B cell (primary cell): ENCODE data around the gene PFDN1. TPM values are rescaled to one million over a fixed set of nuclear protein-coding genes. Genes with fewer than 3 reads are reported as not detected.

Source experiments
- ATAC-seq: fragments of 200-7000 bp; cut with Tn5 transposase; one replicate; pipeline ENCODE4 v1.10.0; 2021; ENCODE audit warnings: low read depth, mild to moderate bottlenecking, moderate number of reproducible peaks, moderate library complexity
- CTCF ChIA-PET: fragments of 350-600 bp; sonication (Branson Sonifier 250); formaldehyde crosslinking; loops from one replicate; lab custom pipeline; 2021; ENCODE audit warnings: antibody characterized with exemption, inconsistent platforms; lab: Charles Lee
- POLR2A ChIA-PET: fragments of 350-600 bp; sonication (Branson Sonifier 250); formaldehyde crosslinking; loops from one replicate; lab custom pipeline; 2021; ENCODE audit warnings: antibody characterized with exemption; lab: Charles Lee
- DNase-seq: peaks from one replicate; pipeline ENCODE4 v3.0.0; 2013
- H2AFZ ChIP-seq: 2 replicates; pipeline ENCODE4 v1.6.1; 2012; ENCODE audit warnings: mild to moderate bottlenecking, low read depth, low read length; ENCODE audit not compliant: insufficient read depth, poor library complexity, severe bottlenecking
- H3K27ac ChIP-seq, 2 donors: 1 replicate in 1 of 2; 2 replicates in 1 of 2; pipeline ENCODE4 v1.5.1; 2012 to 2013; ENCODE audit warnings: low read length in 2 of 2, mild to moderate bottlenecking in 2 of 2, moderate library complexity in 1 of 2
- H3K27me3 ChIP-seq, 4 experiments: fragments of 200-600 bp in 1 of 4; sonication (generic) in 1 of 4; replicated peaks in 1 of 4; 1 replicate in 2 of 4; 2 replicates in 2 of 4; pipeline versions ENCODE4 v1.6.1 to v1.7.0; 2013 to 2016; ENCODE audit warnings: low read length in 3 of 4, mild to moderate bottlenecking in 2 of 4, mixed read lengths in 1 of 4, moderate library complexity in 1 of 4; ENCODE audit not compliant: insufficient read depth in 4 of 4, control insufficient read depth in 3 of 4; ENCODE audit errors: control extremely low read depth in 1 of 4
- H3K36me3 ChIP-seq, 2 experiments: replicated peaks in 1 of 2; 1 replicate in 1 of 2; 2 replicates in 1 of 2; pipeline versions ENCODE4 v1.6.1 to v1.7.1; 2013; ENCODE audit warnings: low read length in 1 of 2; ENCODE audit not compliant: insufficient read depth in 2 of 2, control insufficient read depth in 1 of 2; ENCODE audit errors: control extremely low read depth in 1 of 2, extremely low read depth in 1 of 2
- H3K4me1 ChIP-seq, 2 donors: fragments of 200-600 bp in 1 of 2; sonication (generic) in 1 of 2; 1 replicate in 1 of 2; 2 replicates in 1 of 2; pipeline versions ENCODE4 v1.5.1 to v1.6.1; 2013 to 2017; ENCODE audit warnings: low read length in 2 of 2; ENCODE audit not compliant: control insufficient read depth in 2 of 2, insufficient read depth in 2 of 2
- H3K4me2 ChIP-seq: replicated peaks from 2 replicates; pipeline ENCODE3; 2012; ENCODE audit warnings: mild to moderate bottlenecking, low read depth, low read length; ENCODE audit not compliant: poor library complexity, severe bottlenecking
- H3K4me3 ChIP-seq, 5 experiments: fragments of 200-600 bp in 1 of 5; sonication (generic) in 1 of 5; 1 replicate in 3 of 5; 2 replicates in 2 of 5; pipeline versions ENCODE4 v1.5.1 to v1.7.0; 2011 to 2016; ENCODE audit warnings: low read length in 4 of 5, mild to moderate bottlenecking in 4 of 5, low read depth in 2 of 5, control low read depth in 1 of 5, moderate library complexity in 1 of 5; ENCODE audit not compliant: insufficient read depth in 1 of 5; ENCODE audit errors: control extremely low read depth in 1 of 5, extremely low read depth in 1 of 5
- H3K79me2 ChIP-seq: fragments of 200-600 bp; sonication (generic); one replicate; pipeline ENCODE4 v1.6.0; 2016; ENCODE audit warnings: low read length; ENCODE audit not compliant: control insufficient read depth, insufficient read depth
- H3K9ac ChIP-seq: fragments of 200-600 bp; sonication (generic); 2 replicates; pipeline ENCODE4 v1.6.1; 2017; ENCODE audit warnings: mild to moderate bottlenecking, low read length, moderate library complexity
- H3K9me3 ChIP-seq, 3 donors: one replicate each; pipeline versions ENCODE4 v1.6.1 to v1.7.1; 2013; ENCODE audit warnings: low read length in 2 of 3; ENCODE audit not compliant: control insufficient read depth in 2 of 3, insufficient read depth in 1 of 3; ENCODE audit errors: control extremely low read depth in 1 of 3
- H4K20me1 ChIP-seq: 2 replicates; pipeline ENCODE4 v1.6.0; 2012; ENCODE audit warnings: mild to moderate bottlenecking, low read length; ENCODE audit not compliant: insufficient read depth, control insufficient read depth, poor library complexity, severe bottlenecking
- H3K27ac Mint-ChIP-seq: one replicate; pipeline ENCODE4 v1.8.0; 2021; ENCODE audit warnings: mixed read lengths
- H3K27me3 Mint-ChIP-seq: one replicate; pipeline ENCODE4 v1.8.0; 2021; ENCODE audit warnings: mixed read lengths
- H3K4me1 Mint-ChIP-seq: one replicate; pipeline ENCODE4 v1.8.0; 2021; ENCODE audit warnings: mixed read lengths
- H3K4me3 Mint-ChIP-seq: one replicate; pipeline ENCODE4 v1.8.0; 2021; ENCODE audit warnings: mixed read lengths
- H3K9me3 Mint-ChIP-seq: one replicate; pipeline ENCODE4 v1.8.0; 2022; ENCODE audit warnings: mixed read lengths; ENCODE audit not compliant: insufficient read depth
- CTCF ChIP-seq: fragments of 200-600 bp; IDR thresholded peaks from one replicate; pipeline ENCODE4 v1.8.0; 2022; ENCODE audit warnings: antibody characterized with exemption, mild to moderate bottlenecking
- EZH2 ChIP-seq: IDR thresholded peaks from 2 replicates; pipeline ENCODE4 v1.6.1; 2012; ENCODE audit warnings: borderline replicate concordance, low read depth, mild to moderate bottlenecking, moderate library complexity, low read length; ENCODE audit not compliant: insufficient read depth, poor library complexity, severe bottlenecking
- WGBS: methylation state at CpG from one replicate; pipeline ENCODE4 v1.1.5; 2013; ENCODE audit warnings: missing lambda C conversion rate; ENCODE audit not compliant: insufficient coverage; 5-methylcytosine and 5-hydroxymethylcytosine counted together
- intact Hi-C: fragments of 100-400 bp; cut with micrococcal nuclease; formaldehyde crosslinking; loops from one replicate; pipeline ENCODE4 v1.10.0; 2022
- polyA plus RNA-seq: library from polyadenylated mRNA; depleted of rRNA; stranded (reverse); fragments of >200 nt; gene quantifications from 2 replicates; pipeline ENCODE4 v1.2.3, GENCODE V29; 2012
- total RNA-seq, 2 donors: library from RNA; stranded (reverse); fragments of 120-200 nt in 1 of 2; gene quantifications; 1 replicate in 1 of 2; 2 replicates in 1 of 2; pipeline versions ENCODE4 v1.2.3 to v1.2.4, GENCODE V29; 2013 to 2022

PFDN1 gene
- total and polyA plus RNA-seq, 2 donors (not counting 1 experiment from before 2014, with no cell fraction given), result 30.3 to 31.2 TPM

GRCh38 chr5:140351609-140352334 is 48.9 kb upstream of the PFDN1 start:
- H3K36me3 ChIP-seq, result no peaks in the 10 kb centered on the region
- Mint-ChIP-seq H3K9me3 (no peaks in the 10 kb centered on the region), H3K4me1 (peaks cover 25% of the 10 kb centered on the region), H3K4me3 (no peak overlapping the region), H3K27me3 (peaks cover 9% of the 10 kb centered on the region), H3K27ac (no peak overlapping the region)
- H3K4me3 ChIP-seq, result no peak overlapping the region
- no peaks in the 10 kb centered on the region for H3K79me2 ChIP-seq
- H3K9me3 ChIP-seq, result no peaks in the 10 kb centered on the region
- peaks cover 26 to 30% of the 10 kb centered on the region in 2 donors for H3K4me1 ChIP-seq
- H4K20me1 ChIP-seq, result no peaks in the 10 kb centered on the region
- H3K27ac ChIP-seq, result no peak overlapping the region
- CTCF ChIA-PET, result interaction anchor here (0.6 to 18.0 kb wide), 25 partner anchors 8 to 370 kb away, joined by 3 to 594 read pairs (median 4); partner anchors contain the start of genes CD14, HARS1, HARS2 and IK
- DNase-seq (peak; percentile 82), ATAC-seq (peak; percentile 76)
- TF ChIP-seq EZH2 (no peak), CTCF (peak; percentile 93)
- POLR2A ChIA-PET, result interaction anchor here (0.6 kb wide), 1 partner anchor 23 kb away, joined by 14 read pairs; no protein-coding TSS in a partner anchor
- no peak overlapping the region for H2AFZ ChIP-seq
- H3K27me3 ChIP-seq, result peaks cover 0 to 12% (median 0%) of the 10 kb centered on the region in 4 experiments
- H3K4me2 ChIP-seq, result peak overlapping the region; percentile 3
- intact Hi-C loops, result loop anchor here (1.0 to 5.0 kb wide), 3 partner anchors 107 to 279 kb away; no protein-coding TSS in a partner anchor
- 0% methylated on average over 1 of the region's 5 CpGs for WGBS
- H3K9ac ChIP-seq, result no peak overlapping the region

GRCh38 chr5:140349244-140349643 is 46.3 kb upstream of the PFDN1 start:
- H2AFZ ChIP-seq, result no peak overlapping the region
- no peaks in the 10 kb centered on the region for H3K36me3 ChIP-seq
- DNase-seq (no peak), ATAC-seq (no peak)
- no peaks in the 10 kb centered on the region for H4K20me1 ChIP-seq
- H3K27me3 ChIP-seq, result peaks cover 0 to 16% (median 0%) of the 10 kb centered on the region in 4 experiments
- peaks cover 27 to 40% of the 10 kb centered on the region in 2 donors for H3K4me1 ChIP-seq
- H3K27me3 Mint-ChIP-seq, result peaks cover 9% of the 10 kb centered on the region
- H3K4me1 Mint-ChIP-seq, result peaks cover 34% of the 10 kb centered on the region
- no peaks in the 10 kb centered on the region for H3K9me3 Mint-ChIP-seq
- no peak overlapping the region for H3K27ac ChIP-seq
- intact Hi-C loops, result loop anchor here (5.0 kb wide), 1 partner anchor 47 kb away; the partner anchor contains the start of gene PFDN1
- no peaks in the 10 kb centered on the region for H3K9me3 ChIP-seq
- CTCF ChIA-PET, result interaction anchor here (0.6 to 18.0 kb wide), 7 partner anchors 12 to 1361 kb away, joined by 3 to 594 read pairs (median 3); partner anchors contain the start of gene SLC4A9
- no peak overlapping the region for H3K27ac Mint-ChIP-seq
- H3K4me3 ChIP-seq, result no peak overlapping the region
- no peak overlapping the region for H3K9ac ChIP-seq
- no peak overlapping the region for H3K4me2 ChIP-seq
- POLR2A ChIA-PET, result no interaction called here
- TF ChIP-seq CTCF (no peak), EZH2 (no peak)
- 96% methylated on average over 2 of the region's 2 CpGs for WGBS
- H3K4me3 Mint-ChIP-seq, result no peak overlapping the region
- no peaks in the 10 kb centered on the region for H3K79me2 ChIP-seq
